Duodenal mucosa (tissue), 2 donors: ENCODE data around the gene CAMKK1.
"Not testable (repeated sequence)": the region's sequence is repeated elsewhere in the genome, so short reads cannot be mapped to it uniquely, and the experiment has no call there.

Experiments used
- H3K27ac ChIP-seq: one replicate; pipeline ENCODE4 v1.7.0; 2013; ENCODE audit warnings: low read depth, low read length
- H3K27me3 ChIP-seq, 2 donors: one replicate each; pipeline ENCODE4 v1.7.0; 2013; ENCODE audit warnings: low read length in 2 of 2, control low read depth in 1 of 2; ENCODE audit not compliant: insufficient read depth in 2 of 2, control insufficient read depth in 1 of 2
- H3K36me3 ChIP-seq, 2 donors: one replicate each; pipeline ENCODE4 v1.7.0; 2013; ENCODE audit warnings: low read length in 2 of 2, control low read depth in 1 of 2; ENCODE audit not compliant: insufficient read depth in 2 of 2, control insufficient read depth in 1 of 2
- H3K4me1 ChIP-seq, 2 donors: one replicate each; pipeline ENCODE4 v1.7.0; 2013; ENCODE audit warnings: low read length in 2 of 2, control low read depth in 1 of 2; ENCODE audit not compliant: insufficient read depth in 2 of 2, control insufficient read depth in 1 of 2
- H3K4me3 ChIP-seq, 2 donors: one replicate each; pipeline ENCODE4 v1.7.0; 2013; ENCODE audit warnings: low read length in 2 of 2, low read depth in 1 of 2
- H3K9ac ChIP-seq, 2 donors: one replicate each; pipeline ENCODE4 v1.7.0; 2013; ENCODE audit warnings: low read length in 2 of 2, low read depth in 1 of 2
- H3K9me3 ChIP-seq, 2 donors: one replicate each; pipeline ENCODE4 v1.7.0; 2013; ENCODE audit warnings: low read length in 2 of 2, control low read depth in 1 of 2; ENCODE audit not compliant: control insufficient read depth in 1 of 2

Gene CAMKK1

DNA sequence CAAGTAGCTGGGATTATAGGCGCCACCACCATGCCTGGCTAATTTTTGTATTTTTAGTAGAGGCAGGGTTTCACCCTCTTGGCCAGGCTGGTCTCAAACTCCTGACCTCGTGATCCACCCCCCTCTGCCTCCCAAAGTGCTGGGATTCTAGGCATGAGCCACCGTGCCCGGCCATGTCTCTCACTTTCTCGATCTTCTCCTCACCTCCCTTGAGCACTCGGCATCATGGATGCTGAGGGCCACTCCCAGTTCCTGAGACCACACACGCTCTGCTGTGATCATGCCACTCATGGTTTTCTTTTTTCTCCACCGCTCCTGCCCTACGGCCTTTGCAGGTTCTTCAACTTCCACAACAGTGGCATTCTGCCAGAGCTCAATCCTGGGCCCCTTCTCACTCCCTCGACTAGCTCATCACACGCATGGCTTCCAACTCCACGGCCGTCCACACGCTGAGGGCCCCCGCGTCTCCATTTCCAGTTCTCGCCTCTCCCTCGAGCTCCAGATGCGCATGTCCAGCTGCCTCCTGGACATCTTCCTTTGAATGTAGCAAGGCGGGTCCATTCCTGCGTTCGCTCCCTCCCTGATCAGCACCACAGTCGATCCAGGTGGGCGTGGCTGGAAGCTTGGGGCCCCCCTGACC is 41.3 kb downstream of the CAMKK1 start:
- Histone ChIP-seq H3K27ac (no peak overlapping the region), H3K4me1 (no peaks in the 10 kb centered on the region), H3K9ac (no peak overlapping the region), H3K36me3 (no peaks in the 10 kb centered on the region), H3K9me3 (no peaks in the 10 kb centered on the region), H3K27me3 (no peaks in the 10 kb centered on the region), H3K4me3 (no peak overlapping the region)

DNA sequence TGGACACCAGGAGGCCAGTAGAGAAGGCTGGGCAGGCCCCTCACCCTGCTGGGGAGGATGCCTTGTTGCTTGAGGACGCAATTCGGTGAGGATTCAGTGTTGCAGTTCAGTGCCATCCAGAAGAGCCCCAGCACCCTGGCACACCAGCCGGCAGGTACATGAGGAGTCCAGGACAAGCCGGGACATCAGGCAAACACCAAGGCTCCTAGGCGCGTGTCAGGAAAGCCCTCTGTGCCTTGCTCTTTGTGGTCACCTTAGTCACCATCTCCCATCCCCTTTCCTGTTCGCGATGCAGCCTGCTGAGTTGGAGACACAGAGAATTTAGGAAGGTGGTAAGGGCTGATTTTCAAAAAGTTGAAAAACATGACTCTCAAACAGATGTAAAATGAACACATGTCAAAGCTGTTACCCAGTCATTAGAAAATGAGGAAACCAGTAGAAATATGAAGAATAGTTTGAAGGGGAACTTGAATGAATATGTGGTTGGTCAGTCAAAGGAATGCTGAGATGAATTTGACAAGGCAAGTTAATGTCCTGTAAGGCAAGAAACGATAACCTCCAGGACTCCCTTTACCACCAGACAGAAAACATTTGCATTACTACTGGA is 44.5 kb downstream of the CAMKK1 start:
- no peaks in the 10 kb centered on the region for H3K9me3 ChIP-seq
- peaks cover 14 to 16% of the 10 kb centered on the region in 2 donors for H3K4me1 ChIP-seq
- H3K27me3 ChIP-seq: no peaks in the 10 kb centered on the region
- H3K9ac ChIP-seq: no peak overlapping the region
- no peak overlapping the region for H3K4me3 ChIP-seq
- no peak overlapping the region for H3K27ac ChIP-seq
- H3K36me3 ChIP-seq: peaks cover 0 to 4% of the 10 kb centered on the region in 2 donors

DNA sequence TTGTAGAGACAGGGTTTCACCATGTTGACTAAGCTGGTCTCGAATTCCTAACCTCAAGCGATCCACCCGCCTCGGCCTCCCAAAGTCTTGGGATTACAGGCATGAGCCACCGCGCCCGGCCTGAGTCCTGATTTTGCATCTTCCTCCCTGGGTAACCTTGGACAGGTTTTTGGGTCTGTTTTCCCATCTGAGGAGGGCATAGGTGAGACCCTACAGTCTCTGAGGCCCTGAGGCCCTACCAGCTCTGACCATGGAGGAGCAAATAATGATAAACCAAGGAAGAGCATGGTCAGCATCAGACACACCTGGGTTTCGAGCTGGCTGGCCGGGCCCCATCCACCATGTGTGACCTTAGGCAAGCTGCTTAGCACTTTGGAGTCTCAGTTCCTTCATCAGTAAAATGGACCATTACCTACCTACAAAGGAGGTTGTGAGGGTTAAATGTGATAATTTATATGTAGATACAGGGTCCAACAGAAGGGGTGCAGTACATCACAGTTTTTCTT is 45.6 kb downstream of the CAMKK1 start:
- no peak overlapping the region for H3K9ac ChIP-seq
- peaks cover 14 to 16% of the 10 kb centered on the region in 2 donors for H3K4me1 ChIP-seq
- H3K36me3 ChIP-seq: peaks cover 7 to 8% of the 10 kb centered on the region in 2 donors
- no peaks in the 10 kb centered on the region for H3K9me3 ChIP-seq
- no peak overlapping the region for H3K27ac ChIP-seq
- no peak overlapping the region for H3K4me3 ChIP-seq
- no peaks in the 10 kb centered on the region for H3K27me3 ChIP-seq

DNA sequence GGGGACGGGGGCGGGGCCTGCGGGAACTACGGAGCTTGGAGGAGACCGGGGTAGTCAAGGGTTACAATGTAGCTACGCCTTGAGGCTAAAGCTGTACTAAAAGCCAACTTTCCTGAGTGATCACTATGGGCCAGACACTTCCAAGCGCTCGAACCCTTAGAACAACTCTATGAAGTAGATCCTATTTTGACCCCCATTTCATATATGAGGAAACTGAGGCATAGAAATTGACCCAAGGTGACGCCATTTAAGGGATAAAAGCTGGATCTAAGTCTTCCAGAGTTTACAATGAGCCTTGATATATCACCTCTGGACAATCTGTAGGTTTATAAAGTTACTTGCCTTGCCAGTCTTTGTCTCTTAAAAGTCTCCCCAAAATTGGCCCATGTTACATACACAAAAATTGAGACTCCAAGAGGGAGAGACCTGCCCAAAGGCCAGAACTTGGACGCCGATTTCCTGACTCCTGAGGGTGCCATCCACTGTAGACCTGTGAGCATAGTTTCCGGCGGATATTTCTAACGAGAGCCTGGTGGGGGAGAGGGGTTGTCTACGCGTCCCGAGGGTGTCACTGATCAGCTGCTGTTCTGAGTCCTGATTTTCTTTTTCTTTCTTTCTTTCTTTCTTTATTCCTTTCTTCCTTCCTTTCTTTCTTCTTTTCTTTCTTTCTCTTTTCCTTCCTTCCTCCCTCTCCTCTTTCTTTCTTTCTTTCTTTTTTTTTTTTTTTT is 46.3 kb downstream of the CAMKK1 start:
- Histone ChIP-seq H3K4me3 (peak overlapping the region in 1 of 2 donors; percentile 36), H3K4me1 (peaks cover 14 to 16% of the 10 kb centered on the region in 2 donors), H3K9me3 (no peaks in the 10 kb centered on the region), H3K36me3 (peaks cover 8 to 14% of the 10 kb centered on the region in 2 donors), H3K27me3 (no peaks in the 10 kb centered on the region), H3K27ac (no peak overlapping the region), H3K9ac (no peak overlapping the region)

- peaks cover 8 to 15% of the 10 kb centered on the region in 2 donors for H3K36me3 ChIP-seq
- H3K27me3 ChIP-seq: no peaks in the 10 kb centered on the region
- H3K4me3 ChIP-seq: peak within 1 kb of the TSS; percentile 80 to 85
- peaks cover 14 to 16% of the 10 kb centered on the region in 2 donors for H3K4me1 ChIP-seq
- H3K27ac ChIP-seq: peak within 1 kb of the TSS; percentile 66
- H3K9ac ChIP-seq: peak within 1 kb of the TSS; percentile 77 to 82
- H3K9me3 ChIP-seq: no peaks in the 10 kb centered on the region
Measured at GRCh38 chr17:3845621-3846436, 47.0 kb downstream of the CAMKK1 start, which contains the start of gene NCBP3. TSS of gene NCBP3 (minus strand) at chr17:3846246. CDS start at chr17:3846223, 23 bp downstream.

DNA sequence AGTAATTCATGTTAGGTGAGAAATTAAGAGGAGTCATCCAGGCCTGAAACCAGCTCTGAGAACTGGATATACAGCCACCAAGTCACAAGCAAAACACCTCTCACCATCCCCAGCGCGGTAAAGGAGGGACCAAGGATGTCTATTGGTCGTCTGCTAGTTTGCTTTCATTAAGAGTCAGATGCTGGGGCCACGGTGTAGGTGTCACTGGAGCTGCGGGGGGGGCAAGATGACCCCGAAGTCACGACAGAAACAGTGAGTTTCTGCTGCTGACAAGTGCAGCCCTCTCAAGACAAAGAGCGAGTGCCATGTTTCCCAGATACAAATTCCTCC is 47.6 kb downstream of the CAMKK1 start:
- no peaks in the 10 kb centered on the region for H3K9me3 ChIP-seq
- peaks cover 11 to 21% of the 10 kb centered on the region in 2 donors for H3K36me3 ChIP-seq
- H3K4me1 ChIP-seq: peaks cover 14 to 17% of the 10 kb centered on the region in 2 donors
- peak overlapping the region; percentile 80 to 85 for H3K4me3 ChIP-seq
- peak overlapping the region; percentile 77 to 82 for H3K9ac ChIP-seq
- no peaks in the 10 kb centered on the region for H3K27me3 ChIP-seq
- H3K27ac ChIP-seq: no peak overlapping the region

DNA sequence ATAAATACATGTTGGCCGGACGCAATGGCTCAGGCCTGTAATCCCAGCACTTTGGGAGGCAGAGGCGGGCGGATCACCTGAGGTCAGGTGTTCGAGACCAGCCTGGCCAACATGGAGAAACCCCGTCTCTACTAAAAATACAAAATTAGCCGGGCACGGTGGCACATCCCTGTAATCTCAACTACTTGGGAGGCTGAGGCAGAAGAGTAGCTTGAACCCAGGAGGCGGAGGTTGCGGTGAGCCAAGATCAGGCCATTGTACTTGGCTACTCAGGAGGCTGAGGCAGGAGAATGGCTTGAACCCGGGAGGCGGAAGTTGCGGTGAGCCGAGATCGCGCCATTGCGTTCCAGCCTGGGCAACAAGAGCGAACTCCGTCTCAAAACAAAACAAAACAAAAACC is 48.3 kb downstream of the CAMKK1 start:
- peak overlapping the region; percentile 80 to 85 for H3K4me3 ChIP-seq
- H3K9ac ChIP-seq: not testable (repeated sequence)

DNA sequence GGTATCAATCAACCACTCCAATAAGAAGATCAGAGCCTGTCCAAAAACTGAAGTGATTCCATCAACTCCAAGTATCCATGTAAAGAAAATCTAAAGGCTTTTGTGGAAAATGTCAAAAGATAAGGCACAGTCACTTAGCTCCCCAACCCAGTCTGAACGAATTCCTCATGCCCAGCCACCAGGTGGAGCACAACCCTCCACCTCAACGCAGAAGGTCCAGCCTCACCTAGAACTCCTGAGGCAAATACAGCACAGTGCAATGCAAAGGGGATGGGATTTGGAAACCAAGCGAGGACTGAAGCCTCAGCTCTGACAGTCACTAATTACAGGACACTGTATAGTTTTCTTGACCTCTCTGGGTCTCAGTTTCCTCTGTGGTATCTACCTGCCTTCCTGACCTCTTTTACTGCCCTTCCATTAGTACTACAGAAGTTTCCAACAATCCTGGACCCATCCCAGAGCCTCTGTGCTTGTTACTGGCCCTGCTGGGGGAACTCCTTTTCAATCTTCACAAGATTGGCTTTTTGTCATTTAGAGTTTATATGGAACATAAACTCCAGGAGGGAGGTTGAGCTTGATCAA is 48.8 kb downstream of the CAMKK1 start:
- peaks cover 20 to 30% of the 10 kb centered on the region in 2 donors for H3K36me3 ChIP-seq
- no peaks in the 10 kb centered on the region for H3K27me3 ChIP-seq
- H3K4me3 ChIP-seq: peak overlapping the region in 1 of 2 donors; percentile 7
- no peak overlapping the region for H3K9ac ChIP-seq
- H3K4me1 ChIP-seq: peaks cover 17 to 22% of the 10 kb centered on the region in 2 donors
- H3K9me3 ChIP-seq: no peaks in the 10 kb centered on the region
- no peak overlapping the region for H3K27ac ChIP-seq

More for the DNA sequence above, 48.3 kb downstream of the CAMKK1 start:
- Histone ChIP-seq H3K4me1 (peaks cover 14 to 22% of the 10 kb centered on the region in 2 donors), H3K36me3 (peaks cover 18 to 28% of the 10 kb centered on the region in 2 donors)
- not testable (repeated sequence) for H3K27ac ChIP-seq, H3K9me3 ChIP-seq, H3K27me3 ChIP-seq

DNA sequence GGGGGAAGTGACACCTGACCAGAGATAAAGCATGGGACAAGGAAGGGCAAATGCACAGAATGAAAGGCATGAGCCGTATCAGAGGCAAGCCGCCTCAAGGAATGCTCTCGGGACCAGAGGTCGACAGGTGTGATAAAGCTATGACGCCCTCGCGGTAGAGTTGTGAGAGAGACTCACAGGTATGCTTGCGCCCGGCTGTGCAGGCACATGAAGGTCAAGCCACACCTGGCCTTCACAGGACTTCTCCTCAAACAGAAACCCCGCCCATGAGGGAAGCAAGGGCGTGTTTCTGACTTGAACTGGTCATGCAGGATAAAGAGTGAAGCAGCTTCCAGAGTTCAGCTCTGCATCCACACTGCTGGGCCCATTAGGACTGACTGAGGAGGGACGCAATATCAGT is 54.6 kb downstream of the CAMKK1 start:
- H3K9me3 ChIP-seq: no peaks in the 10 kb centered on the region
- no peak overlapping the region for H3K27ac ChIP-seq
- H3K27me3 ChIP-seq: no peaks in the 10 kb centered on the region
- peaks cover 31 to 55% of the 10 kb centered on the region in 2 donors for H3K36me3 ChIP-seq
- H3K4me1 ChIP-seq: peaks cover 11 to 18% of the 10 kb centered on the region in 2 donors
- no peak overlapping the region for H3K4me3 ChIP-seq
- no peak overlapping the region for H3K9ac ChIP-seq
